WTC11 (cell line): Measurements from ENCODE around the gene KCNJ1. TPM values are rescaled to one million over a fixed set of nuclear protein-coding genes. Genes with fewer than 3 reads are reported as not detected.

ENCODE experiments used
- ATAC-seq: fragments of 200-7000 bp; cut with Tn5 transposase; 2 replicates; pipeline ENCODE4 v1.10.0; 2021; ENCODE audit warnings: mild to moderate bottlenecking, moderate library complexity
- Bru-seq: library from RNA; stranded (reverse); fragments of 400-500 nt; gene quantifications from one replicate; lab custom pipeline; 2021; lab: Mats Ljungman, UMichigan
- CTCF ChIA-PET: fragments of 300-600 bp; sonication (Branson Sonifier 250); formaldehyde crosslinking; loops from one replicate; lab custom pipeline; 2021; ENCODE audit warnings: antibody characterized with exemption; lab: Charles Lee
- POLR2A ChIA-PET: fragments of 350-600 bp; sonication (Branson Sonifier 250); formaldehyde crosslinking; loops from one replicate; lab custom pipeline; 2021; ENCODE audit warnings: antibody characterized with exemption; lab: Charles Lee
- DNase-seq: peaks from one replicate; pipeline ENCODE4 v3.0.0; 2021; ENCODE audit warnings: low spot score
- H3K27ac Mint-ChIP-seq: 2 replicates; pipeline ENCODE4 v1.8.0; 2021; ENCODE audit warnings: mixed read lengths
- H3K27me3 Mint-ChIP-seq: 2 replicates; pipeline ENCODE4 v1.8.0; 2021; ENCODE audit warnings: low read depth, mild to moderate bottlenecking, moderate library complexity, mixed read lengths
- H3K36me3 Mint-ChIP-seq: 2 replicates; pipeline ENCODE4 v1.8.0; 2021; ENCODE audit warnings: mixed read lengths
- H3K4me1 Mint-ChIP-seq: 2 replicates; pipeline ENCODE4 v1.8.0; 2022; ENCODE audit warnings: mixed read lengths
- H3K4me3 Mint-ChIP-seq: 2 replicates; pipeline ENCODE4 v1.8.0; 2021; ENCODE audit warnings: mild to moderate bottlenecking, moderate library complexity, mixed read lengths
- H3K9me3 Mint-ChIP-seq: 2 replicates; pipeline ENCODE4 v1.8.0; 2021; ENCODE audit warnings: mixed read lengths
- E2F4 ChIP-seq: sonication (generic); formaldehyde crosslinking; IDR thresholded peaks from 2 replicates; pipeline ENCODE4 v1.8.1; 2022; ENCODE audit warnings: low read depth, mild to moderate bottlenecking, moderate library complexity, missing genetic modification reagents, borderline replicate concordance
- ESRRA ChIP-seq: sonication (generic); formaldehyde crosslinking; IDR thresholded peaks from 2 replicates; pipeline ENCODE4 v1.8.1; 2022; ENCODE audit warnings: mild to moderate bottlenecking, missing genetic modification reagents, borderline replicate concordance
- ETV6 ChIP-seq: sonication (generic); formaldehyde crosslinking; IDR thresholded peaks from 2 replicates; pipeline ENCODE4 v1.8.1; 2022; ENCODE audit warnings: mild to moderate bottlenecking, missing genetic modification reagents
- FOXJ3 ChIP-seq: sonication (generic); formaldehyde crosslinking; IDR thresholded peaks from 2 replicates; pipeline ENCODE4 v1.9.0; 2021; ENCODE audit warnings: missing genetic modification reagents, mild to moderate bottlenecking, borderline replicate concordance
- IRF2 ChIP-seq: sonication (generic); formaldehyde crosslinking; IDR thresholded peaks from 2 replicates; pipeline ENCODE4 v1.8.0; 2022; ENCODE audit warnings: low read depth, missing genetic modification reagents, borderline replicate concordance
- JAZF1 ChIP-seq: fragments of 250-450 bp; sonication (Bioruptor Pico); IDR thresholded peaks from 2 replicates; pipeline ENCODE4 v1.9.0; 2021; ENCODE audit warnings: moderate library complexity, mild to moderate bottlenecking, inconsistent platforms
- KAT7 ChIP-seq: sonication (generic); formaldehyde crosslinking; IDR thresholded peaks from 2 replicates; pipeline ENCODE4 v1.8.1; 2023; ENCODE audit warnings: missing genetic modification reagents, mild to moderate bottlenecking, borderline replicate concordance
- NFYB ChIP-seq: sonication (generic); formaldehyde crosslinking; conservative IDR thresholded peaks from 2 replicates; pipeline ENCODE4 v1.8.0; 2022; ENCODE audit warnings: low read depth, missing genetic modification reagents
- PRRX2 ChIP-seq: fragments of 250-450 bp; sonication (Bioruptor Pico); IDR thresholded peaks from 2 replicates; pipeline ENCODE4 v1.8.0; 2021; ENCODE audit warnings: mild to moderate bottlenecking
- RORB ChIP-seq: fragments of 250-450 bp; sonication (Bioruptor Pico); IDR thresholded peaks from 2 replicates; pipeline ENCODE4 v1.9.0; 2021; ENCODE audit warnings: mild to moderate bottlenecking
- SMAD3 ChIP-seq: sonication (generic); formaldehyde crosslinking; IDR thresholded peaks from 2 replicates; pipeline ENCODE4 v1.8.0; 2022; ENCODE audit warnings: missing genetic modification reagents, mild to moderate bottlenecking, borderline replicate concordance
- TEAD4 ChIP-seq: sonication (generic); formaldehyde crosslinking; IDR thresholded peaks from 2 replicates; pipeline ENCODE4 v1.8.0; 2022; ENCODE audit warnings: mild to moderate bottlenecking, missing genetic modification reagents
- ZNF423 ChIP-seq: fragments of 250-450 bp; sonication (Bioruptor Pico); IDR thresholded peaks from 2 replicates; pipeline ENCODE4 v2.1.2; 2022; ENCODE audit warnings: mild to moderate bottlenecking, moderate library complexity
- ZNF671 ChIP-seq: fragments of 250-450 bp; sonication (Bioruptor Pico); IDR thresholded peaks from 2 replicates; pipeline ENCODE4 v1.8.0; 2021; ENCODE audit warnings: mild to moderate bottlenecking
- long read RNA-seq, 3 experiments: library from RNA in 1 of 3; library from capped mRNA in 1 of 3; library from polyadenylated mRNA in 1 of 3; unstranded in 2 of 3; stranded (forward) in 1 of 3; transcript quantifications; one replicate each; pipeline ENCODE4 v2.0.0, GENCODE V29; 2021
- total RNA-seq: library from RNA; stranded (reverse); gene quantifications from 3 replicates; pipeline ENCODE4 v1.2.3, GENCODE V29; 2021
- TF ChIP-seq, protein P1 (sequence below): sonication (generic); formaldehyde crosslinking; IDR thresholded peaks from 2 replicates; pipeline ENCODE4 v1.8.1; 2023; ENCODE audit warnings: mild to moderate bottlenecking, missing genetic modification reagents, borderline replicate concordance
- TF ChIP-seq, protein P2 (sequence below): fragments of 250-450 bp; sonication (Bioruptor Pico); IDR thresholded peaks from 2 replicates; pipeline ENCODE4 v1.8.0; 2021; ENCODE audit warnings: mild to moderate bottlenecking
- TF ChIP-seq, protein P3 (sequence below): fragments of 250-450 bp; sonication (Bioruptor Pico); IDR thresholded peaks from 2 replicates; pipeline ENCODE4 v1.9.0; 2021; ENCODE audit warnings: mild to moderate bottlenecking
- TF ChIP-seq, protein P4 (sequence below): sonication (generic); formaldehyde crosslinking; IDR thresholded peaks from 2 replicates; pipeline ENCODE4 v1.8.1; 2022; ENCODE audit warnings: mild to moderate bottlenecking, moderate library complexity, missing genetic modification reagents

The KCNJ1 gene
- total RNA-seq = 0.07 to 0.24 TPM (median 0.16 TPM) in 3 replicates
- Bru-seq, nascent RNA = percentile 16 among the genes with signal in this experiment
- long read RNA-seq, experiment 1, partial matches to known transcripts = 0 of 1 reads
- long read RNA-seq, experiment 1, other reads (novel, unspliced or antisense) = 1 of 1 reads
- long read RNA-seq, experiment 2, partial matches to known transcripts = 0 of 2 reads
- long read RNA-seq, experiment 2, other reads (novel, unspliced or antisense) = 2 of 2 reads
- long read RNA-seq, experiment 3 = 0 reads

GRCh38 chr11:128867277-128867676, at the start of gene KCNJ1:
Gene KCNJ1 (minus strand): TSS chr11:128867296. CDS start chr11:128840243, 27,053 bp downstream.
- Mint-ChIP-seq H3K4me1 (peaks cover 47% of the 10 kb centered on the region), H3K27ac (no peak within 1 kb of the TSS), H3K9me3 (peaks cover 3% of the 10 kb centered on the region; the same call in 1 of the 2 replicates), H3K27me3 (peaks cover 11% of the 10 kb centered on the region), H3K4me3 (no peak within 1 kb of the TSS), H3K36me3 (no peaks in the 10 kb centered on the region; the same call in 1 of the 2 replicates)
- CTCF ChIA-PET = interaction anchor here (2.7 kb wide), 1 partner anchor 10 kb away, joined by 9 read pairs; no protein-coding TSS in a partner anchor
- POLR2A ChIA-PET = no interaction called here
- TF ChIP-seq ZNF671 = no peak
- TF ChIP-seq SMAD3 = no peak
- TF ChIP-seq TEAD4 (CRISPR knock-in tag) = no peak
- TF ChIP-seq ESRRA (CRISPR knock-in tag) = no peak
- no peak for TF ChIP-seq NFYB (CRISPR knock-in tag)
- TF ChIP-seq KAT7 = no peak
- no peak for TF ChIP-seq FOXJ3 (CRISPR knock-in tag)
- TF ChIP-seq JAZF1 (CRISPR knock-in tag) = no peak
- TF ChIP-seq, protein P1, sequence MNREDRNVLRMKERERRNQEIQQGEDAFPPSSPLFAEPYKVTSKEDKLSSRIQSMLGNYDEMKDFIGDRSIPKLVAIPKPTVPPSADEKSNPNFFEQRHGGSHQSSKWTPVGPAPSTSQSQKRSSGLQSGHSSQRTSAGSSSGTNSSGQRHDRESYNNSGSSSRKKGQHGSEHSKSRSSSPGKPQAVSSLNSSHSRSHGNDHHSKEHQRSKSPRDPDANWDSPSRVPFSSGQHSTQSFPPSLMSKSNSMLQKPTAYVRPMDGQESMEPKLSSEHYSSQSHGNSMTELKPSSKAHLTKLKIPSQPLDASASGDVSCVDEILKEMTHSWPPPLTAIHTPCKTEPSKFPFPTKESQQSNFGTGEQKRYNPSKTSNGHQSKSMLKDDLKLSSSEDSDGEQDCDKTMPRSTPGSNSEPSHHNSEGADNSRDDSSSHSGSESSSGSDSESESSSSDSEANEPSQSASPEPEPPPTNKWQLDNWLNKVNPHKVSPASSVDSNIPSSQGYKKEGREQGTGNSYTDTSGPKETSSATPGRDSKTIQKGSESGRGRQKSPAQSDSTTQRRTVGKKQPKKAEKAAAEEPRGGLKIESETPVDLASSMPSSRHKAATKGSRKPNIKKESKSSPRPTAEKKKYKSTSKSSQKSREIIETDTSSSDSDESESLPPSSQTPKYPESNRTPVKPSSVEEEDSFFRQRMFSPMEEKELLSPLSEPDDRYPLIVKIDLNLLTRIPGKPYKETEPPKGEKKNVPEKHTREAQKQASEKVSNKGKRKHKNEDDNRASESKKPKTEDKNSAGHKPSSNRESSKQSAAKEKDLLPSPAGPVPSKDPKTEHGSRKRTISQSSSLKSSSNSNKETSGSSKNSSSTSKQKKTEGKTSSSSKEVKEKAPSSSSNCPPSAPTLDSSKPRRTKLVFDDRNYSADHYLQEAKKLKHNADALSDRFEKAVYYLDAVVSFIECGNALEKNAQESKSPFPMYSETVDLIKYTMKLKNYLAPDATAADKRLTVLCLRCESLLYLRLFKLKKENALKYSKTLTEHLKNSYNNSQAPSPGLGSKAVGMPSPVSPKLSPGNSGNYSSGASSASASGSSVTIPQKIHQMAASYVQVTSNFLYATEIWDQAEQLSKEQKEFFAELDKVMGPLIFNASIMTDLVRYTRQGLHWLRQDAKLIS (CRISPR knock-in tag) = no peak
- TF ChIP-seq PRRX2 (CRISPR knock-in tag) = no peak
- TF ChIP-seq, protein P2, sequence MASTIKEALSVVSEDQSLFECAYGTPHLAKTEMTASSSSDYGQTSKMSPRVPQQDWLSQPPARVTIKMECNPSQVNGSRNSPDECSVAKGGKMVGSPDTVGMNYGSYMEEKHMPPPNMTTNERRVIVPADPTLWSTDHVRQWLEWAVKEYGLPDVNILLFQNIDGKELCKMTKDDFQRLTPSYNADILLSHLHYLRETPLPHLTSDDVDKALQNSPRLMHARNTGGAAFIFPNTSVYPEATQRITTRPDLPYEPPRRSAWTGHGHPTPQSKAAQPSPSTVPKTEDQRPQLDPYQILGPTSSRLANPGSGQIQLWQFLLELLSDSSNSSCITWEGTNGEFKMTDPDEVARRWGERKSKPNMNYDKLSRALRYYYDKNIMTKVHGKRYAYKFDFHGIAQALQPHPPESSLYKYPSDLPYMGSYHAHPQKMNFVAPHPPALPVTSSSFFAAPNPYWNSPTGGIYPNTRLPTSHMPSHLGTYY (CRISPR knock-in tag) = no peak
- no peak for TF ChIP-seq ZNF423
- TF ChIP-seq, protein P3, sequence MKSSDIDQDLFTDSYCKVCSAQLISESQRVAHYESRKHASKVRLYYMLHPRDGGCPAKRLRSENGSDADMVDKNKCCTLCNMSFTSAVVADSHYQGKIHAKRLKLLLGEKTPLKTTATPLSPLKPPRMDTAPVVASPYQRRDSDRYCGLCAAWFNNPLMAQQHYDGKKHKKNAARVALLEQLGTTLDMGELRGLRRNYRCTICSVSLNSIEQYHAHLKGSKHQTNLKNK (CRISPR knock-in tag) = no peak
- TF ChIP-seq, protein P4, sequence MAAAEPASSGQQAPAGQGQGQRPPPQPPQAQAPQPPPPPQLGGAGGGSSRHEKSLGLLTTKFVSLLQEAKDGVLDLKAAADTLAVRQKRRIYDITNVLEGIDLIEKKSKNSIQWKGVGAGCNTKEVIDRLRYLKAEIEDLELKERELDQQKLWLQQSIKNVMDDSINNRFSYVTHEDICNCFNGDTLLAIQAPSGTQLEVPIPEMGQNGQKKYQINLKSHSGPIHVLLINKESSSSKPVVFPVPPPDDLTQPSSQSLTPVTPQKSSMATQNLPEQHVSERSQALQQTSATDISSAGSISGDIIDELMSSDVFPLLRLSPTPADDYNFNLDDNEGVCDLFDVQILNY (CRISPR knock-in tag) = no peak
- no peak for TF ChIP-seq ETV6 (CRISPR knock-in tag)
- DNase-seq (no peak), ATAC-seq (no peak)

DNA sequence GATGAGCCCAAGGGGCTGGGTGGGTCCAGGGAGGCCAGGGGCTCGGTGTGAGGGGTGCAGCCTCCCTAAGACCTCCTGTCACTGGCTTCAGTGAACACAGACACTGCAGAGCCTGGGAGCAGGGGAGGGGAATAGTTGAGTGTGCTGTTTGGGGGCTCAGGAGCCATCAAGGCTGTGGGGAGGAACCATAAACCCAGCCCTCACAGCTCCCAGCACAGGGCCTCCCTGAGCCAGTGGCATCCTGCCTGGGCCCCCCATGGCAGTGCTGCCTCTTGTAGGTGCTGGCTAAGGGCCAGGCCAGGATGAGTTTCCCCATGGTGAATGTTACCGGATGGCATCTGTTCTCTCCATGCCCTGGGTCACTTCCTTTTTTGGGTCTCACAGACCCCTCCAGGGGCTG, 49.6 kb upstream of the KCNJ1 start:
- ChIA-PET CTCF (interaction anchor here (1.3 kb wide), 1 partner anchor 11 kb away, joined by 5 read pairs; no protein-coding TSS in a partner anchor), POLR2A (no interaction called here)
- ATAC-seq = no peak
- TF ChIP-seq RORB (CRISPR knock-in tag) = no peak
- TF ChIP-seq IRF2 = no peak
- TF ChIP-seq E2F4 (CRISPR knock-in tag) = no peak
- Mint-ChIP-seq H3K36me3 (no peaks in the 10 kb centered on the region), H3K27me3 (peaks cover 23% of the 10 kb centered on the region), H3K9me3 (peaks cover 15% of the 10 kb centered on the region), H3K4me1 (no peaks in the 10 kb centered on the region), H3K27ac (no peak overlapping the region), H3K4me3 (no peak overlapping the region)
- DNase-seq = no peak
